Activated CD8-positive, alpha-beta memory T cell treated with anti-CD3 and anti-CD28 coated beads, Interleukin-2, amount 50 U/mL, for 24 hours (primary cell): ENCODE measurements around the gene RPS24.
"Not testable (repeated sequence)": the region's sequence is repeated elsewhere in the genome, so short reads cannot be mapped to it uniquely, and the experiment has no call there.

Experiments used
- DNase-seq: peaks from one replicate; pipeline ENCODE4 v3.0.0-alpha.2; 2020; ENCODE audit errors: extremely low read depth

RPS24 gene

DNA sequence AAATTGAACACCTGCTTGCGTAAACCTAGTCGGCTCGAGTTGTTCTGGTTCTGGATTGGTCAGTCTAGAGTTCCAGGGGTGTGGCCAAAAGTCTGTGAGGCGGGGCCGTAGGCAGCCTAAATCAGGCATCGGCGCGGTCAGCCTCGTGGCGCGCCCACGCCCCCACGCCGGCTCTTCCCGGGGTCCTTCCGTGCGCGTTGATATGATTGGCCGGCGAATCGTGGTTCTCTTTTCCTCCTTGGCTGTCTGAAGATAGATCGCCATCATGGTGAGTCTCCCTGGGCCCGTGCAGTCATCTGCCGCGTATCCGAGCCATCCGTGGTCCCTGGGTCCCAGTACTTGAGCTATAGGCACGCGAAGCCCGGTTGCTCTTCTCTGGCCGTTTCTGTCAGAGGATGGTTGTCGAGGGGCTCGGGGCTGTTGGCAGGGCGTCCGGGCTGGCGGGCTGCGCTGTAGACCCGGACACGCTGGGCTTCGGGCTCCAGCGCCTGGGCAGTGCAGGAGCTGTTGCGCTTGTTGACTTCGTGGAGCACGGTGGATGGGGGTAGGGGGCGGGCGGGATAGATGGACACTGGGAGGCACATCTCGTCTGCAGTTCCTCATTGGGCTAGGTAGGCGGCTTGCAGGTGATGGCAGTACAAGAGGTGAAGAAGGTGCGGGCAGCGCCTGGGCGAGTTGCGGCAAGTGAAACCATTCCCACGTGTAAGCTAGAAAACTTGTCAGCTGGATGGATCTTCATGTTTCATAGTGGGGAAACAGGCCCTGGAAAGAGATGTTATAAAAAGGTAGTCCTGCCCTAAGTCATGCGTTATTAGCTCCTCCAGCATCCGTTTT lies at the start of gene RPS24:
RPS24 (plus strand) TSS at position 227 of the 834 bp plus-strand sequence; CDS start at position 266, 39 bp downstream.
- peak; percentile 89 for DNase-seq

DNA sequence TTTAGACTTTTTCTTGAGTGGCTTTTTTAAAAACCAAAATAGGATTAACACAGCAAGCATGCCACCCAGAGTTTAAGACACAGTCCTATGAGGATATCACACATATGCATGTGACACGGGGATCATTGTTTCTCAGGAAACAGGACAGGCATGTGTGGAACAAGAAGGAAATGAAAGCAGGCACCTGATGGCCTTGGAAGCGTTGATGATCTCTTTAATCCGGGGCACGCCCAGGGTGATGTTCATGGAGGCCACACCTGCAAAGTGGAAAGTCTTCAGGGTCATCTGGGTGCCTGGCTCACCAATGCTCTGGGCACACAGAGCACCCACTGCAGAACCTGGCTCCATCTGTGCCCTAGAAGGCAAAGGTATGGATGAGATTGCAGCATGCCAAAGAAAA lies 48.7 kb upstream of the RPS24 start:
- no peak for DNase-seq

DNA sequence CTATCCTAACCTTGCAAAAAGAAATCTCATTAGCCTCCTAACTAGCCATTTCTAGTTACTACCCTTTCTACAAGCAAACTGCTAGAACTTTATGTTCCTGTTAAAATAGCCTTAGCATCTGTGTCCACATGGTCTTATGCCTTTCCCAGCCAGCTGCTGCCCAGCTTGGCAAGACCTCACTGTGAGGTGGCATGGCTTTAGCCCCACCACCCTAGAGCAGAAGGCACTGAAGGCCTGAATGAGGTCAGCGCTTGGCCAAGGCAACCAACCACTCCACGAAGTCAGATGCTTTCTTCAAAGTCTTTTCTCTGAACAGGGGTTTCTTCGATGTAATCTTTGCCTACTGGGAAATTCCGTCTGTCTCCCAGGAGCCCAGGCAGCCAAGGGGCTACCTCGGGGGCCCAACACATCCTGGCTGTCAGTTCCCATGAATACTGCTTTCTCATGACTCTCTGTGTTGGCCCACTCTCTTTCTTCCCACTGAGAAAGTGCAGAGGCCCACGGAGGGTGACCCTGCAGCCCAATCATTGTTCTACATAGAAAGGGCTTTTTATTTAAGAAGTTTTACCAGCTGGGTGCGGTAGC lies 45.9 kb upstream of the RPS24 start:
- DNase-seq: no peak

DNA sequence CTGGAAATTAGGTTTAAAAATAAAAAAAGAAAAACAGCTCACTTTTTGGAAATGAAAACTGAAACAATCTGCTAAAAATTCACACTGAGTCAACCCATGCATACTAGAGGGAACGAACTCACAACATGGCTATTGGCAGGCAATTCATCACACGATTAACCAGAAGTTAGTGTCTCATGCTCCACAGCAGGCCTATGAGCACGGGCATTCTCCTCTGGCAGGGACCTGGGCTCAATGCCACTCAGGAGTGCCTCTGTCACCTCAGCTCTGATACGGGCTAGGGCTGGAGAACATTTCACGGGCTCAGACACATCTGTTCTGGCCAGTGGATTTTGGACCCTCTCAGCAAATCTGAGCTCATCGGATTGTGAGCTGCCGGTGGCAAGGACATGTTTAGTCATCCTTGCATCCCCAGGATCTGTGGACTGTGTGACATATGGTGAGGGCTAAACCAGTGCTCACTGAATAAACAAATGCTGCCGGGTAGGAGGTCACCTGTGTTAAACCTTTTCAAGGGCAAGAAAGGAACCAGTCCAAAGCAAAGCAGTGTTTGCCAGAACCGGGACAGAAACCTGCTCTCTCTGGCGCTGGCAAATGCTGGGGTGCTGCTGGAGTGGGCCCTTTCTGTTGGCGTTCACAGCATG lies 44.5 kb upstream of the RPS24 start:
- no peak for DNase-seq

DNA sequence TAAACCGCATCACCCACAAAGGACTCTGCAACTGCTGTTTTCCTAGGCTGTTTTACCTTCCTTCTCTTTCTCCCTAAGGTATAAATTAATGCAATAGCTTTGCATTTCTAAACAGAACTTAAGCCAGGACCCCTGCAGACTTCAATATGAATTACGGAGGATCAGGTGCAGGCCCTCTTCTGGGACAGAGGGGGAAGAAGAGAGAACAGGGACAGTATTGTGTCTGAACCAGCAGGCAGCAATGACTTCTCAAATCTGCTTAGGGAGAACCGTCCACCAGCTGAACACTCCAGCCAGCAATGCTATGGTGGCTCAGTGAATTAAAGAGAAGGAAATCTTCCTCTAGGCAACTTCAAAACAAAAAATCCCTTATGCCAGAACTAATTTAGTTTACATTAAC lies 40.0 kb upstream of the RPS24 start:
- DNase-seq: no peak

GRCh38 chr10:77998780-77999179 lies 34.9 kb upstream of the RPS24 start:
- DNase-seq: not testable (repeated sequence)

DNA sequence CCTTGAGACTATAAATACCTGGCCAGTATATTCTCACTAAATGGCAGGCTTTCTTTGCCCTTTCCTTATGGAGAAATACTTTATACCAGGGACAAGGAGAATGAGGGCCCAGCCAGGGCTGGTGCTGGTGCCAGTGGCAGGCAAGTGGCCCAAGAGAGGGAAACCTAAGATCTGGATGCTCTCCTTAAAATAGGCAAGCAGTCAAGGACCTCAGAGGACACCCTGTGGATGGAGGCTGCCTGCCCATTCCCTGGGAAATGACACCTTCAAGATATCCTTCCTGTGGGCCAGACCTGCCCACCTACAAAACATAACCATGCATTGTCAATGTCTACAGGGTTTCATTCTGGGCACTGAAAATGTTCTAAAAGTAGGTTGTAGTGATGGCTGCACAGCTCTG lies 33.5 kb upstream of the RPS24 start:
- no peak for DNase-seq

- no peak for DNase-seq
Observed at GRCh38 chr10:78000956-78001472, 32.6 kb upstream of the RPS24 start.

DNA sequence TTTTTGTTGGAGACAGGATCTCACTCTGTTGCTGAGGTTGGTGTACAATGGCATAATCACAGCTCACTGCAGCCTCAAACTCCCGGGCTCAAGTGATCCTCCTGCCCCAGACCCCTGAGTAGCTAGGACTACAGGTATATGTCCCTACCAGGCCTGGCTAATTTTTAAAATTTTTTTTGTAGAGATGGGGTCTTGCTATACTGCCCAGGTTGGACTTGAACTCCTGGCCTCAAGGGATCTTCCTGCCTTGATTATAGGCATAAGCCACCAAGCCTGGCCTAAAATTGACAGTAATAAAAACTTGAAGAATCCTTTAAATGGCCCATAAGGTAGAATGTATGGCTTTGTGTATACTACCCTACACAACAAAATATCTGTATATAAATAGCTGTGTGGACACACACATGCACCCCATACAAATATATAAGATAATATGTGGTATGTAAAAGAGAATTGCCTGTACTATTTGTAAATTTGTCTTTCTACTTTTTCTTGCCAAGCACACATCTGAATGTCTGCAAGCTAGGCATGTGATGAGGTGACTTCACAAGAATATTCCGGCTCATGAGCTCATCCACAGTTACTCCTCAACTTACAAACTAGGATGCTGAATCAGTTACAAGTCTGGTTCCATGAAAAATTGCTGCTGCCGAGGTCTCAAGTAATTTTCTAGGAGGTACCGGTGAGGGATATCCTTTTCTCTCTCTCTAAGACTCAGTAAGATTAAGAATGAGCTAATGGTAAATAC lies 30.9 kb upstream of the RPS24 start:
- DNase-seq: no peak

GRCh38 chr10:78004215-78005026 lies 29.2 kb upstream of the RPS24 start:
- DNase-seq: no peak

GRCh38 chr10:78007172-78007571 lies 26.5 kb upstream of the RPS24 start:
- DNase-seq: no peak

GRCh38 chr10:78009662-78010061 lies 24.0 kb upstream of the RPS24 start:
- DNase-seq: no peak

DNA sequence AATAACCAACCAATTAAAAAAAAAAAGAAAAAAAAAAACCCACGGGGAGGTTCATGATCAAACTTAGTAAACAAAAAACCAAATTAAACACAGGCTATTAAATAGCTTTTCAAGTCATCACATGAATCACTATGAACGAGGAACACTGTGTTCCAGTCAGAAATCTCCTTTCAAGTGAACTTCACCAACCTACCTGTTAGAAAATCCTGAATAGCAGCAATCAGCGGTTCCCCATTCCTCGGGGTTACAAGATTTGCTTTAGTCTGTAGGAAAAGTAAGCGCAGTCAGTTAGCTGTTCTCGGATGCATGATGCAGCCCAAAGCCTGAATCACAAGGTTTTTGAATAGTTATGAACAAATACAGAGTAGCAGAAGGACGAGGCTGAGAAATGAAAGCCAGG lies 23.4 kb upstream of the RPS24 start:
- DNase-seq: no peak

DNA sequence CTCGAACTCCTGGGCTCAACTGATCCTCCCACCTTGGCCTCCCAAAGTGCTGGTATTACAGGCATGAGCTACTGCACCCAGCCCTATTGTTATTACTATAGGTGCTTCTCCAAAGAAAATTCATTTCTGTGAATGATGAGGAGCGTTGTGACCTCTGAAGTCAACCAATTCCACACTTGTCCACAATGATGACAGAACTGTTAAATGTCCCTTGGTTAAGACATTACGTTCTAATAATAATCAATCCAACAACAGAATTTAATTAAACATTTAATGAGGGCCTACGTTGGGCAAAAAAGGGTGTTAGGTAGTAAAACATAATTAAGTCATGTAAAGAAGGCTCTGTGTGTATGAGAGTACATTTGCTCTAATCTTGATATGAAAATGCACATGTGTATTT lies 22.6 kb upstream of the RPS24 start:
- DNase-seq: no peak

DNA sequence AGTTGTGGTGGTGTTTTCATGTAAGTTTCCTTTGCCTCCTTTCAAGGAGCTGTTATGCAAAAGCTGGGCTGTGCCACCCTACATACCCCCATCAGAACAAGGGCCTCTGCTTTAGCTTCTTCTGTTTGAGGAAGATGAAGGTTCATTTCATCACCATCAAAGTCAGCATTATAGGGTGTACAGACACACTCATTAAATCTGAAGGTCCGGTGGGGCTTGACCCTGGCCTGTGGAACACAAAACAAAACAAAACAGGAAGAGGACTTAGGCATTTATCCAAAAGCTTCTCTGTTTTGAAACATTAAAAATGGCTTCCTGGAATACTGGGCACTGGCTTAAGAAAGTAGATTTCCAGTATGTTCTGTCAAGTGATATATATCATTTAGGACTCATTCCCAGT lies 20.1 kb upstream of the RPS24 start:
- no peak for DNase-seq

- DNase-seq: no peak
Observed at GRCh38 chr10:78015546-78015945, 18.1 kb upstream of the RPS24 start.

DNA sequence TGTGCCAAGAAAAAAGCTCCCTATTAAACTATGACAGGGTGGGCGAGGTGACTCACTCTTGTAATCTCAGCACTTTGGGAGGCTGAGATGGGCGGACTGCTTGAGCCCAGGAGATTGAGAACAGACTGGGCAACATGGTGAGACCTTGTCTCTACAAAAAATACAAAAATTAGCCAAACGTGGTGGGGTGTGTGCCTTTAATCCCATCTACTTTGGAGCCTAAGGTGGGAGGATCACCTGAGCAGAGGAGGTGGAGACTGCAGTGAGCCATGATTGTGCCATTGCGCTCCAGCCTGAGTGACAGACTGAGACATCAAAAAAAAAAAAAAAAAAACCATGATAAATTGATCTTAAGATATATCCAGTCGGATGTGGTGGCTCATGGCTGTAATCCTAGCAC lies 15.8 kb upstream of the RPS24 start:
- no peak for DNase-seq

DNA sequence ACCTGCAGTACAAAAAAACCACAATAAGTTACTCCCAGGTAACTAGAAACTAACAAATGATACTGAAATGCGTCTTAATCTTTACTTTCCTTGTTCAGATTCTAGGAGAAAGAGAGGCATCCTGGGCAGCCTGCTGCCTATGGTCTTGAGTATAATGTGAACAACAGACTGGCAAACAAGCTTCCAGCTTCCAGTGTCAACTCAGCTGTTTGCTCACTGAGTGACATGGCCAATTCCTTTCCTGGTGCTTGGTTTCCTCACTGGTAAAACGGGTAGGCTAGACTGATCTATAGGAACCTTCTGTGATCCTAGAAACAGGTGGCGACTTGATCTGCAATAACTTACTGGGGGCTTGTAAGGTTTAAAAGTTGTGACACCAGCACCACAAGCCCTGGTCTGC lies 14.4 kb upstream of the RPS24 start:
- no peak for DNase-seq

DNA sequence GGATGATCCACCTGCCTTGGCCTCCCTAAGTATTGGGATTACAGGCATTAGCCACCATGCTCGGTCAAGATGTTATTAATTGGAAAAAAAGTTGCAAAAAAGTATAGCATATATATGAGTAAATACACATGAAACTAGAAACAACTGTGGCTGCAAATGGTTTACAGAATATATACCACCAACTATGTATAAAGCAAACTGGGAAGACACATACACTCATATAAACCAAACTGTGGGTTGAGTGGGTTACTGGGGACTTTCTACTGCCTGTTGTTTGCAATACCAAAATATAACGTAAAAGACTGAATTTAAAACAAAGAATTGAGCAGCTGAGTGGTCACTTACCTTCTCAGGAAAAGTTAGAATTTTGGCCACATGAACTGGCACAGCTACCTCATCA lies 12.5 kb upstream of the RPS24 start:
- DNase-seq: no peak

GRCh38 chr10:78023741-78024140 lies 9.9 kb upstream of the RPS24 start:
- DNase-seq: no peak

- DNase-seq: no peak
Observed at GRCh38 chr10:78025685-78026364, 7.8 kb upstream of the RPS24 start.
